Gastrocnemius medialis (tissue), 4 donors: Measurements from ENCODE around the gene DUSP6. TPM values are rescaled to one million over a fixed set of nuclear protein-coding genes. Genes with fewer than 3 reads are reported as not detected.
"Not testable (repeated sequence)": the region's sequence is repeated elsewhere in the genome, so short reads cannot be mapped to it uniquely, and the experiment has no call there.

Experiments used
- ATAC-seq, 2 donors: fragments of 150-250 bp; one replicate each; pipeline ENCODE4 v1.9.1; 2016
- DNase-seq, 2 donors: peaks; one replicate each; pipeline ENCODE4 v3.0.0-alpha.2; 2019
- H3K27ac ChIP-seq, 4 donors: fragments of 200-600 bp; sonication (generic); 1 replicate in 1 of 4; 2 replicates in 3 of 4; pipeline ENCODE4 v1.5.1; 2016 to 2018; ENCODE audit warnings: mild to moderate bottlenecking in 2 of 4, moderate library complexity in 1 of 4
- H3K27me3 ChIP-seq, 3 donors: fragments of 200-600 bp; sonication (generic) in 2 of 3; 1 replicate in 1 of 3; 2 replicates in 2 of 3; pipeline versions ENCODE4 v1.5.1 to v1.6.0; 2016 to 2019; ENCODE audit warnings: mild to moderate bottlenecking in 1 of 3, moderate library complexity in 1 of 3
- H3K36me3 ChIP-seq, 2 donors: fragments of 200-600 bp; sonication (generic) in 1 of 2; one replicate each; pipeline ENCODE4 v1.5.1; 2017 to 2018
- H3K4me1 ChIP-seq, 2 donors: fragments of 200-600 bp; sonication (generic) in 1 of 2; one replicate each; pipeline ENCODE4 v1.5.1; 2016 to 2017; ENCODE audit warnings: mild to moderate bottlenecking in 2 of 2
- H3K4me3 ChIP-seq, 4 donors: fragments of 200-600 bp; sonication (generic) in 3 of 4; 1 replicate in 1 of 4; 2 replicates in 3 of 4; pipeline ENCODE4 v1.5.1; 2016 to 2019; ENCODE audit warnings: mild to moderate bottlenecking in 2 of 4
- H3K9me3 ChIP-seq, 3 donors: fragments of 200-600 bp; sonication (generic) in 2 of 3; 1 replicate in 1 of 3; 2 replicates in 2 of 3; pipeline ENCODE4 v1.5.1; 2016 to 2019
- POLR2A ChIP-seq, 2 donors: fragments of 450-650 bp; IDR thresholded peaks; one replicate each; pipeline ENCODE4 v1.6.1; 2017; ENCODE audit warnings: antibody characterized with exemption in 2 of 2, mild to moderate bottlenecking in 2 of 2, moderate library complexity in 2 of 2
- in situ Hi-C, 4 donors: fragments of 200-750 bp; cut with MboI; loops; one replicate each; pipeline versions ENCODE4 v1.15.0 to v1.8.0; 2017; ENCODE audit warnings: low sequenced_read_pairs in 4 of 4
- intact Hi-C: fragments of 100-400 bp; cut with DNase I; formaldehyde crosslinking; loops from one replicate; pipeline ENCODE4 v1.15.1; 2023; ENCODE audit warnings: low total_unique reads
- total RNA-seq, 4 donors: library from RNA; depleted of rRNA; stranded (reverse); fragments of >200 nt; gene quantifications; one replicate each; pipeline versions ENCODE4 v1.1.0 to v1.2.3, GENCODE V29; 2016
- TF ChIP-seq, protein P1 (sequence below), 5 experiments: fragments of 450-650 bp in 3 of 5; fragments of 200-600 bp in 2 of 5; sonication (generic) in 2 of 5; IDR thresholded peaks in 4 of 5; conservative IDR thresholded peaks in 1 of 5; 1 replicate in 4 of 5; 2 replicates in 1 of 5; pipeline ENCODE4 v1.5.1; 2016 to 2019; ENCODE audit warnings: antibody characterized with exemption in 5 of 5, mild to moderate bottlenecking in 3 of 5, moderate library complexity in 3 of 5

DUSP6 gene
- total RNA-seq, 4 donors from 2014 or later = 4.2 to 23.8 (median 12.1) TPM

DNA sequence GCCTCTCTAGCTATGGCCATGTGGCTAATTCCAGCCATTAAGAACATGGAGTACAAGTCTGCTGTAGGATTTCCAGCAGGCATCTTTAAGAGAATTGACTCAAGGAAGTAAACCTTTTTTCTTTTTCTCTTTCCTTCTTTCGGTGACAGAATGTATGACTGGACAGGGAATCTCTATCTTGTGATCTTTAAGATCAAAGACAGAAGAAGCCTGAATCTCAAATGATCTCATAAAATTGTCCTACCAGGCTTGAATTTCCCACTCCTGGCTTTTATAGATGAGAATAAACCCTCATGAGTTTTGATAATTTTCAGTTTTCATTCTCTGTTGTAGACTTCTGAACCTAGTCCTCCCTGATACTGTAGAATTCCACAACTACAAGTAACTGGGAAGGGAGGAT lies 11.4 kb downstream of the DUSP6 start:
- no peaks in the 10 kb centered on the region for H3K4me1 ChIP-seq
- in situ Hi-C loops (no loop called here), intact Hi-C loops (no loop called here)
- no peaks in the 10 kb centered on the region for H3K36me3 ChIP-seq
- DNase-seq (no peak), ATAC-seq (no peak)
- H3K27me3 ChIP-seq = peaks cover 0 to 3% (median 0%) of the 10 kb centered on the region in 3 donors
- H3K9me3 ChIP-seq = no peaks in the 10 kb centered on the region
- H3K4me3 ChIP-seq = no peak overlapping the region
- H3K27ac ChIP-seq = no peak overlapping the region
- TF ChIP-seq, protein P1, sequence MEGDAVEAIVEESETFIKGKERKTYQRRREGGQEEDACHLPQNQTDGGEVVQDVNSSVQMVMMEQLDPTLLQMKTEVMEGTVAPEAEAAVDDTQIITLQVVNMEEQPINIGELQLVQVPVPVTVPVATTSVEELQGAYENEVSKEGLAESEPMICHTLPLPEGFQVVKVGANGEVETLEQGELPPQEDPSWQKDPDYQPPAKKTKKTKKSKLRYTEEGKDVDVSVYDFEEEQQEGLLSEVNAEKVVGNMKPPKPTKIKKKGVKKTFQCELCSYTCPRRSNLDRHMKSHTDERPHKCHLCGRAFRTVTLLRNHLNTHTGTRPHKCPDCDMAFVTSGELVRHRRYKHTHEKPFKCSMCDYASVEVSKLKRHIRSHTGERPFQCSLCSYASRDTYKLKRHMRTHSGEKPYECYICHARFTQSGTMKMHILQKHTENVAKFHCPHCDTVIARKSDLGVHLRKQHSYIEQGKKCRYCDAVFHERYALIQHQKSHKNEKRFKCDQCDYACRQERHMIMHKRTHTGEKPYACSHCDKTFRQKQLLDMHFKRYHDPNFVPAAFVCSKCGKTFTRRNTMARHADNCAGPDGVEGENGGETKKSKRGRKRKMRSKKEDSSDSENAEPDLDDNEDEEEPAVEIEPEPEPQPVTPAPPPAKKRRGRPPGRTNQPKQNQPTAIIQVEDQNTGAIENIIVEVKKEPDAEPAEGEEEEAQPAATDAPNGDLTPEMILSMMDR (IDR thresholded peaks at IDR 0.05 in 4 of 5, conservative IDR thresholded peaks at IDR 0.05 in 1 of 5) = no peak
- TF ChIP-seq POLR2A (IDR thresholded peaks at IDR 0.05) = no peak

DNA sequence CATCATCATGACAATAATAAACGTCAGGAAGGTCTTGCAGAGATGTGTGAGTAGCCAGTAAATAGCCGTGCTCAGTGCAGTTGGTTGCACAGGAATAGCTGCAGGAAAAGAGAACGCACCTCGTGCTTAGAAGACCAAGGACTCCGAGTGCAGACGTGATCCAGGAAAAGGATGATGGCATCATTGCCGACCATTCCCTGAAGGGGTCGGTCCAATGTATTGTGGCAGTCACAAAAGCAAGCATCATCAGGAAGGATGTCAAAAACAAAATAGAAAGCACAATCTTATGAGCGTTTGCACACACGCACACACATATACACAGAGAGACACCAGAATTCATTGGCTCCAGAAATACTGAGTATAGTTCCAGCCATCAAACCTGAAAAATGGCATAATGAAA lies 12.8 kb downstream of the DUSP6 start:
- H3K36me3 ChIP-seq = no peaks in the 10 kb centered on the region
- H3K9me3 ChIP-seq = no peaks in the 10 kb centered on the region
- intact Hi-C loops = no loop called here
- TF ChIP-seq, protein P1 (IDR thresholded peaks at IDR 0.05 in 4 of 5, conservative IDR thresholded peaks at IDR 0.05 in 1 of 5) = no peak
- no peak for TF ChIP-seq POLR2A (IDR thresholded peaks at IDR 0.05)
- ATAC-seq (peak; percentile 41 to 65), DNase-seq (no peak)
- no peaks in the 10 kb centered on the region for H3K4me1 ChIP-seq
- in situ Hi-C loops = no loop called here
- H3K4me3 ChIP-seq = no peak overlapping the region
- peaks cover 0 to 3% (median 0%) of the 10 kb centered on the region in 3 donors for H3K27me3 ChIP-seq
- H3K27ac ChIP-seq = peak overlapping the region in 2 of 4 donors; percentile 21 to 39

DNA sequence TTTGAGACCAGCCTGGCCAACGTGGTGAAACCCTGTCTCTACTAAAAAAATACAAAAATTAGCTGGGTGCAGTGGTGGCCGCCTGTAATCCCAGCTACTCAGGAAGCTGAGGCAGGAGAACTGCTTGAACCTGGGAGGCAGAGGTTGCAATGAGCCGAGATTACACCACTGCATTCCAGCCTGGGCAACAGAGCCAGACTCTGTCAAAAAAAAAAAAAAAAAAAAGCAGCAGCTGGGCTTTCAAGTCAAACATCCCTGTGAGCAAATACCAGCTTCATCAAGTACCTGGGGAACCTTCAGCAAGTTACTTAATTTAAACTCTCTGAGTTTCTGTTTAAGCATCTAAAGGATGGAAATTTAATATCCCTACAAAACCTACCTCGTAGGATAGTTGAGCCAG lies 15.2 kb downstream of the DUSP6 start:
- in situ Hi-C loops, ATAC-seq, DNase-seq, H3K9me3 ChIP-seq, intact Hi-C loops, H3K36me3 ChIP-seq, H3K4me1 ChIP-seq, H3K4me3 ChIP-seq, H3K27ac ChIP-seq, H3K27me3 ChIP-seq: not testable (repeated sequence)

DNA sequence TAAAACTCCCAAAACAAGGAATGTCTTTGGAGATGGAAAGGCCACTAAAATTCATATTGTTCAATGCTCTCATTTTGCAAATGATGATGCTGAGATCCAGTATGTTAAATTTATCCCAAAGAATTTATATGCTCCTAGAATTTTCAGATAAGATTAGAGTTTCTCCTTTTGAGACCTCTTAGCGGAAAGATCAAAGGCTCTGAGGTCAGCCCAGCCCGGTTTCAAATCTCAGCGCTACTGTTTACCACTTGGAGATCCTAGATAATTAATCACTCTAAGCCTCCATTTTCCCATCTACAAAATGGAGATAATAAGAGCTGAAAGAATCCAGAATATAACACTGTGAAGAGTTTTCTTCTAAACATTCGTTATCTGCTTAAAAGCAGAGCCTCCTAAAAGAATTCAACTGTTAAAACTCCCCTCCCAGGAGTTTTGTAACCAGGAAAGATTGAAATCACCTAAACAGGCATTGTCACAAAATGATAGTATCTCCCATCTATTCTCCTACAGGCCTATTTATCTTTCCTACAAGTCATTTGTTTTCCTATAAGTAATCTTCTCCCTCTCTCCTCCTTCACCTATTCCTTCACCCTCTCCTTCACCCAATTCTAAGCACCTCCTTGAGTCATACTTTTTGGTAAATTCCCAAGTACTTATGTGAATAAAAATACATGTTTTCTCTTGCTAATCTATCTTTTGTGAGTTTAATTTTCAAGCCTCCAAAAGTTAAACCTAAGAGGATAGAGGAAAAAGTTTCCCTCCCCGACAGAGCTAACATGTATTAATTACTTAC lies 16.7 kb downstream of the DUSP6 start:
- Histone ChIP-seq H3K4me1 (peaks cover 0 to 5% of the 10 kb centered on the region in 2 donors), H3K4me3 (no peak overlapping the region), H3K9me3 (peaks cover 0 to 5% (median 0%) of the 10 kb centered on the region in 3 donors), H3K36me3 (no peaks in the 10 kb centered on the region), H3K27me3 (no peaks in the 10 kb centered on the region), H3K27ac (no peak overlapping the region)
- intact Hi-C loops = no loop called here
- TF ChIP-seq POLR2A (IDR thresholded peaks at IDR 0.05) = no peak
- TF ChIP-seq, protein P1 (IDR thresholded peaks at IDR 0.05 in 4 of 5, conservative IDR thresholded peaks at IDR 0.05 in 1 of 5) = no peak
- in situ Hi-C loops = no loop called here
- ATAC-seq (no peak), DNase-seq (no peak)

DNA sequence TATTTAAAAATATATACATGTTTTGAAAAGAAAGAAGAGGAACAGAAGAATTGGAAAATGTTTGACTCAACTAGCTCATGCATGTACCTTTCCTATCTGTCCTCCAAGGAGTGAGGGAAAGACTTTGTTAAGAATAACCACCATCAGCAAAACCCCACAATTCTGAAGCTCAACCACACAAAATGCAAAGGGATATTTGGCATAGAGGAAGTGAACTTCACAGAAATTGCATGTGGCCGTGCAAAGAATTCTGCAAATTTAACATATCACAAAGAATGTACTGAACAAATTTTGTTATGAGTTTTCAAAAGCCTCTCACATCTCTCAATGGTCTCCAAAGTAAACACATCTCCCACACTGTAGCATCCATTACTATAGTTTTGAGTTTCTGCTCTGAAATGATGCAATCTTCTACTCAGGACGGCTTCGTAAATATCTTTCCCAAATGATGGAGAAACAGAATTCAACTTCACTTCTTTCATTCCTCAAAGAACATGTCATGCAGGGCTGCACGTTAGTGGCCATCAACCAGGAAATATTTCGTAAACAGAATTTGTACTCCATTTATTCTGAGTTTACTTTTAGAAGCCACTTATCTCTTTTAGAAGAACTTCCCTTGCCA lies 17.6 kb downstream of the DUSP6 start:
- ATAC-seq = no peak
- Histone ChIP-seq H3K27me3 (no peaks in the 10 kb centered on the region), H3K9me3 (peaks cover 0 to 6% (median 0%) of the 10 kb centered on the region in 3 donors), H3K27ac (no peak overlapping the region), H3K36me3 (no peaks in the 10 kb centered on the region), H3K4me3 (no peak overlapping the region), H3K4me1 (peaks cover 0 to 5% of the 10 kb centered on the region in 2 donors)
- no peak for DNase-seq
- intact Hi-C loops (no loop called here), in situ Hi-C loops (no loop called here)
- TF ChIP-seq, protein P1 (IDR thresholded peaks at IDR 0.05 in 4 of 5, conservative IDR thresholded peaks at IDR 0.05 in 1 of 5) = no peak
- no peak for TF ChIP-seq POLR2A (IDR thresholded peaks at IDR 0.05)
